BJ (cell line): Measurements from ENCODE around the gene ETV6. TPM values are rescaled to one million over a fixed set of nuclear protein-coding genes. Genes with fewer than 3 reads are reported as not detected.

Experiments
- CTCF ChIA-PET: fragments of 350-600 bp; formaldehyde crosslinking; extraction: SDS; loops from one replicate; lab custom pipeline; 2021; ENCODE audit warnings: antibody characterized with exemption, inconsistent platforms; lab: Yijun Ruan, JAX
- POLR2A ChIA-PET: fragments of 300-600 bp; sonication (Branson Sonifier 250); formaldehyde crosslinking; extraction: SDS; loops from one replicate; lab custom pipeline; 2021; ENCODE audit warnings: antibody characterized with exemption; lab: Charles Lee
- DNase-seq: peaks from one replicate; pipeline ENCODE4 v3.0.0-alpha.2; 2011; ENCODE audit warnings: low read depth
- H3K27me3 ChIP-seq: 2 replicates; pipeline ENCODE4 v1.6.0; 2011; ENCODE audit warnings: low read length; ENCODE audit not compliant: control insufficient read depth, insufficient read depth
- H3K36me3 ChIP-seq: 2 replicates; pipeline ENCODE4 v1.5.1; 2011; ENCODE audit warnings: low read length; ENCODE audit not compliant: control insufficient read depth, insufficient read depth
- H3K4me3 ChIP-seq: 2 replicates; pipeline ENCODE4 v1.5.1; 2011; ENCODE audit warnings: low read depth, mild to moderate bottlenecking, control low read depth, low read length
- CTCF ChIP-seq: IDR thresholded peaks from 2 replicates; pipeline ENCODE4 v1.5.1; 2011; ENCODE audit warnings: low read depth, mild to moderate bottlenecking, control low read depth, inconsistent platforms, low read length, moderate library complexity; ENCODE audit not compliant: insufficient read depth
- polyA plus RNA-seq: library from polyadenylated mRNA; depleted of rRNA; stranded (reverse); fragments of >200 nt; gene quantifications from 2 replicates; pipeline ENCODE4 v1.2.3, GENCODE V29; 2011

ETV6 gene
- polyA plus RNA-seq, 1 experiment: 10.7 TPM

- DNase-seq: peak; percentile 83
- POLR2A ChIA-PET: no interaction called here
- CTCF ChIA-PET: no interaction called here
Observed at GRCh38 chr12:11705010-11705409, 55.5 kb downstream of the ETV6 start.

GRCh38 chr12:11706509-11707379 is 57.3 kb downstream of the ETV6 start:
- TF ChIP-seq CTCF: no peak
- CTCF ChIA-PET: no interaction called here
- DNase-seq: no peak

More at GRCh38 chr12:11705010-11705409, 55.5 kb downstream of the ETV6 start:
- Histone ChIP-seq H3K27me3 (no peaks in the 10 kb centered on the region), H3K36me3 (no peaks in the 10 kb centered on the region; the same call in 1 of the 2 replicates), H3K4me3 (no peak overlapping the region)
- TF ChIP-seq CTCF: no peak

GRCh38 chr12:11707535-11707934 is 58.1 kb downstream of the ETV6 start:
- Histone ChIP-seq H3K4me3 (no peak overlapping the region), H3K27me3 (no peaks in the 10 kb centered on the region), H3K36me3 (no peaks in the 10 kb centered on the region; the same call in 1 of the 2 replicates)
- POLR2A ChIA-PET: no interaction called here
- CTCF ChIA-PET: no interaction called here
- DNase-seq: no peak
- TF ChIP-seq CTCF: no peak

More at GRCh38 chr12:11706509-11707379, 57.3 kb downstream of the ETV6 start:
- no peaks in the 10 kb centered on the region for H3K27me3 ChIP-seq
- H3K36me3 ChIP-seq: no peaks in the 10 kb centered on the region; the same call in 1 of the 2 replicates
- POLR2A ChIA-PET: no interaction called here
- no peak overlapping the region for H3K4me3 ChIP-seq

- Histone ChIP-seq H3K36me3 (no peaks in the 10 kb centered on the region; the same call in 1 of the 2 replicates), H3K4me3 (no peak overlapping the region), H3K27me3 (no peaks in the 10 kb centered on the region)
- CTCF ChIA-PET: interaction anchor here (1.4 kb wide), 1 partner anchor 10 kb away, joined by 5 read pairs; no protein-coding TSS in a partner anchor
- no peak for DNase-seq
- no peak for TF ChIP-seq CTCF
- POLR2A ChIA-PET: no interaction called here
Observed at GRCh38 chr12:11709513-11709912, 60.0 kb downstream of the ETV6 start.

- no peak for TF ChIP-seq CTCF
- POLR2A ChIA-PET: no interaction called here
- CTCF ChIA-PET: no interaction called here
- no peak for DNase-seq
- Histone ChIP-seq H3K4me3 (no peak overlapping the region), H3K36me3 (no peaks in the 10 kb centered on the region; the same call in 1 of the 2 replicates), H3K27me3 (no peaks in the 10 kb centered on the region)
Observed at GRCh38 chr12:11710431-11710830, 61.0 kb downstream of the ETV6 start.
